NCI-H2107 treated with DMSO at 0.1 percent for 48 hours (cell line): ENCODE measurements around the gene TUBB1.
A peak's percentile ranks its signal among the peaks of the same experiment; 100 is the strongest.
"Not testable (repeated sequence)": the region's sequence is repeated elsewhere in the genome, so short reads cannot be mapped to it uniquely, and the experiment has no call there.

ENCODE experiments used
- DNase-seq: peaks from one replicate; lab custom pipeline; 2025; ENCODE audit not compliant: unreplicated experiment; lab: John Stamatoyannopoulos, UW

Gene TUBB1

GRCh38 chr20:59019217-59019616 is at the start of gene TUBB1:
TSS of gene TUBB1 (plus strand) at chr20:59019429. CDS start at chr20:59019523, 94 bp downstream.
- DNase-seq = no peak

- no peak for DNase-seq
These were observed 49.8 kb upstream of the TUBB1 start for GRCh38 chr20:58969439-58969838.

GRCh38 chr20:58970146-58970545 is 49.1 kb upstream of the TUBB1 start:
- DNase-seq = no peak

- DNase-seq = no peak
These were observed 47.8 kb upstream of the TUBB1 start for GRCh38 chr20:58971429-58971828.

- no peak for DNase-seq
These were observed 46.0 kb upstream of the TUBB1 start for GRCh38 chr20:58973179-58973578.

GRCh38 chr20:58973866-58974265 is 45.4 kb upstream of the TUBB1 start:
- DNase-seq = no peak

- no peak for DNase-seq
These were observed 43.9 kb upstream of the TUBB1 start for GRCh38 chr20:58975353-58975752.

- no peak for DNase-seq
These were observed 43.0 kb upstream of the TUBB1 start for GRCh38 chr20:58976061-58976730.

GRCh38 chr20:58978351-58979190 is 40.7 kb upstream of the TUBB1 start:
- DNase-seq = no peak

- peak; percentile 53 for DNase-seq
These were observed 38.3 kb upstream of the TUBB1 start, which contains the start of gene NELFCD for GRCh38 chr20:58980711-58981627. TSS of gene NELFCD (plus strand) at chr20:58981256. CDS start at chr20:58981310, 54 bp downstream.

- no peak for DNase-seq
These were observed 37.4 kb upstream of the TUBB1 start for GRCh38 chr20:58981628-58982364.

GRCh38 chr20:58982406-58983114 is 36.7 kb upstream of the TUBB1 start:
- DNase-seq = no peak

GRCh38 chr20:58983115-58983468 is 36.1 kb upstream of the TUBB1 start:
- DNase-seq = not testable (repeated sequence)

GRCh38 chr20:58984691-58985090 is 34.5 kb upstream of the TUBB1 start:
- no peak for DNase-seq

- DNase-seq = no peak
These were observed 33.6 kb upstream of the TUBB1 start for GRCh38 chr20:58985656-58986055.

GRCh38 chr20:58986286-58986967 is 32.8 kb upstream of the TUBB1 start:
- no peak for DNase-seq

GRCh38 chr20:58986968-58987517 is 32.2 kb upstream of the TUBB1 start:
- no peak for DNase-seq

GRCh38 chr20:58987790-58988564 is 31.3 kb upstream of the TUBB1 start:
- DNase-seq = no peak

- DNase-seq = no peak
These were observed 30.7 kb upstream of the TUBB1 start for GRCh38 chr20:58988565-58988882.
